Sigmoid colon (tissue), 7 donors: ENCODE measurements around the gene TTLL3. TPM values are rescaled to one million over a fixed set of nuclear protein-coding genes. Genes with fewer than 3 reads are reported as not detected.

Source experiments
- DNase-seq: peaks from one replicate; pipeline ENCODE4 v3.0.0-alpha.2; 2019
- H3K27ac ChIP-seq, 4 donors: fragments of 200-600 bp; sonication (generic); one replicate each; pipeline ENCODE4 v1.5.1; 2016 to 2019; ENCODE audit warnings: mild to moderate bottlenecking in 1 of 4
- H3K27me3 ChIP-seq, 3 donors: fragments of 200-600 bp; sonication (generic); one replicate each; pipeline ENCODE4 v1.5.1; 2019; ENCODE audit warnings: mild to moderate bottlenecking in 1 of 3
- H3K36me3 ChIP-seq, 4 donors: fragments of 200-600 bp; sonication (generic); one replicate each; pipeline ENCODE4 v1.5.1; 2016 to 2019
- H3K4me1 ChIP-seq, 4 donors: fragments of 200-600 bp; sonication (generic); one replicate each; pipeline ENCODE4 v1.5.1; 2017 to 2019
- H3K4me3 ChIP-seq, 4 donors: fragments of 200-600 bp; sonication (generic); one replicate each; pipeline ENCODE4 v1.5.1; 2017 to 2019; ENCODE audit warnings: mild to moderate bottlenecking in 2 of 4, moderate library complexity in 1 of 4
- H3K9me3 ChIP-seq, 4 donors: fragments of 200-600 bp in 3 of 4; sonication (generic) in 3 of 4; one replicate each; pipeline versions ENCODE4 v1.5.1 to v1.6.1; 2013 to 2019
- CTCF ChIP-seq, 4 experiments: fragments of 450-650 bp in 3 of 4; fragments of 200-600 bp in 1 of 4; IDR thresholded peaks; one replicate each; pipeline ENCODE4 v1.5.1; 2016 to 2019; ENCODE audit warnings: antibody characterized with exemption in 4 of 4, mild to moderate bottlenecking in 3 of 4, moderate library complexity in 2 of 4
- EP300 ChIP-seq, 4 donors: sonication (generic); formaldehyde crosslinking; IDR thresholded peaks; one replicate each; pipeline ENCODE4 v1.6.1; 2017; ENCODE audit warnings: antibody characterized with exemption in 4 of 4
- POLR2A ChIP-seq, 2 donors: fragments of 450-650 bp; IDR thresholded peaks; one replicate each; pipeline ENCODE4 v1.6.1; 2016; ENCODE audit warnings: antibody characterized with exemption in 2 of 2, mild to moderate bottlenecking in 2 of 2, moderate library complexity in 2 of 2
- POLR2AphosphoS5 ChIP-seq, 4 donors: sonication (generic); formaldehyde crosslinking; IDR thresholded peaks; one replicate each; pipeline ENCODE4 v1.6.1; 2017; ENCODE audit warnings: antibody characterized with exemption in 4 of 4
- WGBS, 2 donors: extraction: QIAGEN DNeasy Blood & Tissue Kit; methylation state at CpG; one replicate each; pipeline ENCODE4 v1.1.7; 2013; 5-methylcytosine and 5-hydroxymethylcytosine counted together
- intact Hi-C: fragments of 100-400 bp; cut with DNase I; formaldehyde crosslinking; loops from one replicate; pipeline ENCODE4 v1.15.1; 2023
- polyA plus RNA-seq, 3 donors: library from polyadenylated mRNA; stranded (reverse); fragments of 200-250 nt; gene quantifications; one replicate each; pipeline ENCODE4 v1.2.3, GENCODE V29; 2013
- total RNA-seq, 4 donors: library from RNA; depleted of rRNA; stranded (reverse); fragments of >200 nt; gene quantifications; one replicate each; pipeline ENCODE4 v1.1.0, GENCODE V29; 2016
- donor health status: healthy with polysubstance abuse.
- donor health status: Bipolar disorder and iron deficiency.
- donor health status: healthy.

The TTLL3 gene
- total and polyA plus RNA-seq, 7 donors, result 4.4 to 117 (median 35.3) TPM

GRCh38 chr3:9792405-9793160 lies 17.5 kb upstream of the TTLL3 start, which contains the start of the genes ARPC4 and TADA3:
Gene ARPC4 (plus strand): TSS chr3:9793082. CDS start chr3:9793122, 40 bp downstream.
Gene TADA3 (minus strand): TSS chr3:9792473. CDS start chr3:9791466, 1,007 bp downstream.
- intact Hi-C loops, result loop anchor here (2.0 to 5.0 kb wide), 2 partner anchors 44 to 60 kb away; partner anchors contain the start of genes BRPF1 and OGG1
- 0 to 1% methylated on average over 65 of the region's 65 CpGs for WGBS, 2 donors
- Histone ChIP-seq H3K27ac (peak within 1 kb of the TSS; percentile 86 to 98 (median 96)), H3K9me3 (no peaks in the 10 kb centered on the region), H3K36me3 (peaks cover 6 to 47% (median 16%) of the 10 kb centered on the region in 4 donors), H3K27me3 (no peaks in the 10 kb centered on the region), H3K4me3 (peak within 1 kb of the TSS; percentile 60 to 99 (median 84)), H3K4me1 (peaks cover 0 to 40% (median 36%) of the 10 kb centered on the region in 4 donors)
- DNase-seq, result peak; percentile 96
- TF ChIP-seq POLR2A (IDR thresholded peaks at IDR 0.05) (peak; percentile 55 to 57), CTCF (IDR thresholded peaks at IDR 0.05) (peak in 3 of 4 experiments; percentile 13 to 23 (median 15)), EP300 (IDR thresholded peaks at IDR 0.05) (peak in 1 of 4 donors; percentile 44), POLR2AphosphoS5 (IDR thresholded peaks at IDR 0.05) (peak; percentile 63 to 87 (median 72))

DNA sequence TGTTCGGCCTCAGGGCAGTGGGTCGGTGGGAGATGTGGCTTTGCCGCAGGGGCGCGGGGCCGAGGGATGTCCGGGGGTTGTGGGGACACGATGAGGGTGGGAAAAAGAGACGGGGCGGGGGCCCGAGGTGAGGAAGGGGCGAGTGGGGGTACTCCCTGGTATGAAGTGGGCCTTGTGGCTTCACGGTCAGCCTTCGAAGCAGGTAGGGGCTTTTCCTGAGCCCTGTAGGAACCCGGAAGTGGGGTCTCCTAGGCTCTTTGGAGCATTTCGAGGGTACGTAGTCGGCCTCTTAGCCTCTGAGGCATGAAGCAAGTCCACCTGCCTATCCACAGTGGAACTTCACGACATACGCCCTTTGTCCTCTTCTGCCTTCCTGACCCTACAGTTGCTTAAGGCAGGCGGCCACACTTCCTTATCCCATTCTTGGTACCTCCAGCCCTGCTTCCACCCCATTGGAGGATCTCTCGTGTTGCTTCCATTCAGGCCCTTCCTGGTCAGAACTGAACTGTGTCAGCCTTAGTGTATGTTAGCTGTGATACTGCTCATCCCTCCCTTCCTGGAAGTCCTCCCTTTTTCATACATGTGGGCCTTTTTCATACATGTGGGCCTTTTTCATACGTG lies 16.8 kb upstream of the TTLL3 start:
- Histone ChIP-seq H3K4me3 (peak overlapping the region; percentile 60 to 99 (median 84)), H3K9me3 (no peaks in the 10 kb centered on the region), H3K27me3 (no peaks in the 10 kb centered on the region), H3K27ac (peak overlapping the region; percentile 86 to 98 (median 96)), H3K36me3 (peaks cover 8 to 49% (median 19%) of the 10 kb centered on the region in 4 donors), H3K4me1 (peaks cover 0 to 40% (median 36%) of the 10 kb centered on the region in 4 donors)
- WGBS, 2 donors, result 1% methylated on average over 23 of the region's 23 CpGs
- TF ChIP-seq EP300 (IDR thresholded peaks at IDR 0.05) (no peak), CTCF (IDR thresholded peaks at IDR 0.05) (peak in 1 of 4 experiments; percentile 16), POLR2A (IDR thresholded peaks at IDR 0.05) (peak; percentile 66 to 82), POLR2AphosphoS5 (IDR thresholded peaks at IDR 0.05) (no peak)
- DNase-seq, result no peak
- intact Hi-C loops, result loop anchor here (2.0 to 5.0 kb wide), 2 partner anchors 44 to 61 kb away; partner anchors contain the start of genes BRPF1 and OGG1

DNA sequence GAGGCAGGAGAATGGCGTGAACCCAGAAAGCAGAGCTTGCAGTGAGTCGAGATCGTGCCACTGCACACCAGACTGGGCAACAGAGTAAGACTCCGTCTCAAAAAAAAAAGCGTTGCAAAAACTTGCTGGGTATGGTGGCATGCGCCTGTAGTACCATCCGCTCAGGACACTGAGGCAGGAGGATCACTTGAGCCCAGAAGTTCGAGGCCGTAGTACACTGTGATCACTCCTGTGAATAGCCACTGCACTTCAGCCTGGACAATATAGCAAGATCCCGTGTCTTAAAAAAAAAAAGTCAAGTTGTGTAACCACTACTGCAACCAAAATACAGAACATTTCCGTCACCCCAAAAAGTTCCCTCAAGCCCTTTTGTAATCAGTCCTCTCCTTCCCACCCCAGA lies 15.7 kb upstream of the TTLL3 start:
- DNase-seq, result no peak
- H3K27ac ChIP-seq, result peak overlapping the region in 1 of 4 donors; percentile 98
- intact Hi-C loops, result loop anchor here (5.0 kb wide), 1 partner anchor 62 kb away; the partner anchor contains the start of gene BRPF1

GRCh38 chr3:9795207-9795606 lies 14.9 kb upstream of the TTLL3 start:
- no peaks in the 10 kb centered on the region for H3K9me3 ChIP-seq
- intact Hi-C loops, result no loop called here

More for the DNA sequence above, 15.7 kb upstream of the TTLL3 start:
- no peaks in the 10 kb centered on the region for H3K9me3 ChIP-seq
- H3K4me1 ChIP-seq, result peaks cover 0 to 40% (median 36%) of the 10 kb centered on the region in 4 donors
- WGBS, 2 donors, result 94 to 96% methylated on average over 11 of the region's 11 CpGs
- H3K27me3 ChIP-seq, result no peaks in the 10 kb centered on the region
- no peak overlapping the region for H3K4me3 ChIP-seq
- peaks cover 6 to 49% (median 28%) of the 10 kb centered on the region in 4 donors for H3K36me3 ChIP-seq
- TF ChIP-seq POLR2A (IDR thresholded peaks at IDR 0.05) (no peak), EP300 (IDR thresholded peaks at IDR 0.05) (no peak), POLR2AphosphoS5 (IDR thresholded peaks at IDR 0.05) (no peak), CTCF (IDR thresholded peaks at IDR 0.05) (no peak)

More at GRCh38 chr3:9795207-9795606, 14.9 kb upstream of the TTLL3 start:
- TF ChIP-seq POLR2AphosphoS5 (IDR thresholded peaks at IDR 0.05), result no peak
- no peak for TF ChIP-seq CTCF (IDR thresholded peaks at IDR 0.05)
- no peak for TF ChIP-seq EP300 (IDR thresholded peaks at IDR 0.05)
- no peak for TF ChIP-seq POLR2A (IDR thresholded peaks at IDR 0.05)
- DNase-seq, result no peak
- WGBS, 2 donors, result 74 to 86% methylated on average over 5 of the region's 5 CpGs
- Histone ChIP-seq H3K36me3 (peaks cover 13 to 49% (median 30%) of the 10 kb centered on the region in 4 donors), H3K4me3 (no peak overlapping the region), H3K27me3 (no peaks in the 10 kb centered on the region), H3K4me1 (peaks cover 0 to 40% (median 36%) of the 10 kb centered on the region in 4 donors), H3K27ac (no peak overlapping the region)
